Measurements from ENCODE around the gene CLCA2.

The CLCA2 gene

GRCh38 chr1:86395751-86396497 lies 28.0 kb upstream of the CLCA2 start, which contains the start of gene ODF2L (continued):
- peak; percentile 65; the same call in 1 of the 2 replicates for TF ChIP-seq HIC1 (tag by site-specific recombination; IDR thresholded peaks at IDR 0.05)
- TF ChIP-seq ZNF777 (tag by site-specific recombination; IDR thresholded peaks at IDR 0.05; ENCODE audit: borderline replicate concordance), result peak; percentile 70; the same call in 1 of the 2 replicates
- no peak for TF ChIP-seq ZNF626 (tag by site-specific recombination; IDR thresholded peaks at IDR 0.05)
- TF ChIP-seq ZNF24 (tag by site-specific recombination; IDR thresholded peaks at IDR 0.05), result peak; percentile 20; the same call in 1 of the 2 replicates
- no peak for TF ChIP-seq ZNF670 (tag by site-specific recombination; IDR thresholded peaks at IDR 0.05; ENCODE audit: low read depth)
- no peak for TF ChIP-seq MZF1 (tag by site-specific recombination; IDR thresholded peaks at IDR 0.05; ENCODE audit: borderline replicate concordance)
- TF ChIP-seq ZNF121 (tag by site-specific recombination; IDR thresholded peaks at IDR 0.05), result no peak
- TF ChIP-seq ZNF140 (tag by site-specific recombination; IDR thresholded peaks at IDR 0.05), result no peak
- peak; percentile 81 for TF ChIP-seq ZBTB21 (tag by site-specific recombination; IDR thresholded peaks at IDR 0.05)
- TF ChIP-seq MYNN (tag by site-specific recombination; IDR thresholded peaks at IDR 0.05; ENCODE audit: borderline replicate concordance), result no peak
- peak; percentile 74; the same call in 1 of the 2 replicates for TF ChIP-seq ZFP69B (tag by site-specific recombination; IDR thresholded peaks at IDR 0.05)
- peak; percentile 58; the same call in 1 of the 2 replicates for TF ChIP-seq SP3 (tag by site-specific recombination; IDR thresholded peaks at IDR 0.05)

GRCh38 chr1:86396498-86396890 lies 27.5 kb upstream of the CLCA2 start:
- Histone ChIP-seq H3K4me1 (ENCODE audit: control insufficient read depth, insufficient read depth, low read length) (peaks cover 2% of the 10 kb centered on the region; the same call in 1 of the 2 replicates), H3K4me3 (ENCODE audit: low read depth, low read length) (peak overlapping the region; percentile 97), H3K36me3 (ENCODE audit: control insufficient read depth in 2 of 2, insufficient read depth in 1 of 2, low read length in 2 of 2) (no peaks in the 10 kb centered on the region), H3K9me3 (ENCODE audit: control insufficient read depth, insufficient read depth, low read depth, low read length) (no peaks in the 10 kb centered on the region), H3K27ac (ENCODE audit: extremely low read depth, low read depth, low read length) (no peak overlapping the region)
- ChIA-PET POLR2A (interaction anchor here (1.2 to 1.3 kb wide), 2 partner anchors 10 kb away, joined by 4 to 5 read pairs; no protein-coding TSS in a partner anchor), CTCF (interaction anchor here (1.0 kb wide), 1 partner anchor 104 kb away, joined by 4 read pairs; no protein-coding TSS in a partner anchor)
- TF ChIP-seq ZNF660 (tag by site-specific recombination; IDR thresholded peaks at IDR 0.05) (0 out of 2 replicates have a peak, but pooled peaks have one; percentile 13), ZNF350 (tag by site-specific recombination; IDR thresholded peaks at IDR 0.05) (no peak), ZNF169 (tag by site-specific recombination; IDR thresholded peaks at IDR 0.05) (no peak), ZNF664 (tag by site-specific recombination; IDR thresholded peaks at IDR 0.05) (peak; percentile 62)

- TF ChIP-seq ZNF324 (tag by site-specific recombination; IDR thresholded peaks at IDR 0.05) (no peak), EGR2 (tag by site-specific recombination; IDR thresholded peaks at IDR 0.05; ENCODE audit: low read depth) (peak; percentile 36; the same call in 1 of the 2 replicates), ZNF2 (tag by site-specific recombination; IDR thresholded peaks at IDR 0.05) (no peak), ZNF600 (tag by site-specific recombination; IDR thresholded peaks at IDR 0.05) (peak; percentile 77), ZNF610 (tag by site-specific recombination; IDR thresholded peaks at IDR 0.05; ENCODE audit: borderline replicate concordance) (no peak), PATZ1 (tag by site-specific recombination; IDR thresholded peaks at IDR 0.05) (no peak), TRIM28 (IDR thresholded peaks at IDR 0.05; ENCODE audit: borderline replicate concordance, low read length) (peak; percentile 87), SP7 (tag by site-specific recombination; IDR thresholded peaks at IDR 0.05) (peak; percentile 46; the same call in 1 of the 2 replicates), ZNF311 (tag by site-specific recombination; IDR thresholded peaks at IDR 0.05; ENCODE audit: borderline replicate concordance) (no peak), GLIS1 (tag by site-specific recombination; IDR thresholded peaks at IDR 0.05) (peak; percentile 75), ZFHX2 (tag by site-specific recombination; conservative IDR thresholded peaks at IDR 0.05) (peak; percentile 29; the same call in 1 of the 2 replicates)
- POLR2A ChIA-PET, result no interaction called here
- no peak overlapping the region for H3K27ac ChIP-seq (ENCODE audit: extremely low read depth, low read depth, low read length)
- H3K4me1 ChIP-seq (ENCODE audit: control insufficient read depth, insufficient read depth, low read length), result no peaks in the 10 kb centered on the region
- H3K9me3 ChIP-seq (ENCODE audit: control insufficient read depth, insufficient read depth, low read depth, low read length), result no peaks in the 10 kb centered on the region
- no peak overlapping the region for H3K4me3 ChIP-seq (ENCODE audit: low read depth, low read length)
- H3K36me3 ChIP-seq (ENCODE audit: control insufficient read depth in 2 of 2, insufficient read depth in 1 of 2, low read length in 2 of 2), result no peaks in the 10 kb centered on the region
- CTCF ChIA-PET, result no interaction called here
These were observed 14.5 kb upstream of the CLCA2 start for GRCh38 chr1:86409416-86410021.
